Measurements from ENCODE around the gene SERPINA4.

Gene SERPINA4

DNA sequence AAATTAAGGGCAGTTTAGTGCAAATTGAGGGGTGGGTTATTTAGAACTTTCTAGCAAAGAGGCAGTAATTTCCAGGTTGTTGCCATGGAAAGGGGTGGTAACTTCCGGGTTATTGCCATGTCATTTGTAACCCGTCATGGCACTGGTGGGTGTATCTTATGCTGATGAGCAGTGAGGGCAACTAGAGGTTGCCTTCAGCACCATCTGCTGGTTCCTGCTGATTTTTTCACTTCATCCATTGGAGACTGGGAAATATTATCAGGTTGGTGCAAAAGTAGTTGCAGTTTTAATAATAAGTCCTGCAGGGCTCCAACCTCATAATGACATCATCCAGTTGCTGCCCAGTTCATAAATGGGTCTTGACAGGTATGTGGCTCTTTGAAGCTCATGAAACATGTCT is 24.4 kb upstream of the SERPINA4 start (continued):
- TF ChIP-seq, protein P1, sequence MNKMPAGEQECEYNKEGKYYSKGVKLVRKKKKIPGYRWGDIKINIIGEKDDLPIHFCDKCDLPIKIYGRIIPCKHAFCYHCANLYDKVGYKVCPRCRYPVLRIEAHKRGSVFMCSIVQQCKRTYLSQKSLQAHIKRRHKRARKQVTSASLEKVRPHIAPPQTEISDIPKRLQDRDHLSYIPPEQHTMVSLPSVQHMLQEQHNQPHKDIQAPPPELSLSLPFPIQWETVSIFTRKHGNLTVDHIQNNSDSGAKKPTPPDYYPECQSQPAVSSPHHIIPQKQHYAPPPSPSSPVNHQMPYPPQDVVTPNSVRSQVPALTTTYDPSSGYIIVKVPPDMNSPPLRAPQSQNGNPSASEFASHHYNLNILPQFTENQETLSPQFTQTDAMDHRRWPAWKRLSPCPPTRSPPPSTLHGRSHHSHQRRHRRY (tag by site-specific recombination; IDR thresholded peaks at IDR 0.05), result no peak
- TF ChIP-seq ZNF530 (tag by site-specific recombination; IDR thresholded peaks at IDR 0.05; ENCODE audit: low read depth) (no peak), HOXD13 (CRISPR knock-in tag; IDR thresholded peaks at IDR 0.05; ENCODE audit: borderline replicate concordance) (no peak), KLF10 (tag by site-specific recombination; IDR thresholded peaks at IDR 0.05) (no peak), ZNF707 (tag by site-specific recombination; IDR thresholded peaks at IDR 0.05) (no peak), GLI4 (tag by site-specific recombination; IDR thresholded peaks at IDR 0.05) (no peak)

DNA sequence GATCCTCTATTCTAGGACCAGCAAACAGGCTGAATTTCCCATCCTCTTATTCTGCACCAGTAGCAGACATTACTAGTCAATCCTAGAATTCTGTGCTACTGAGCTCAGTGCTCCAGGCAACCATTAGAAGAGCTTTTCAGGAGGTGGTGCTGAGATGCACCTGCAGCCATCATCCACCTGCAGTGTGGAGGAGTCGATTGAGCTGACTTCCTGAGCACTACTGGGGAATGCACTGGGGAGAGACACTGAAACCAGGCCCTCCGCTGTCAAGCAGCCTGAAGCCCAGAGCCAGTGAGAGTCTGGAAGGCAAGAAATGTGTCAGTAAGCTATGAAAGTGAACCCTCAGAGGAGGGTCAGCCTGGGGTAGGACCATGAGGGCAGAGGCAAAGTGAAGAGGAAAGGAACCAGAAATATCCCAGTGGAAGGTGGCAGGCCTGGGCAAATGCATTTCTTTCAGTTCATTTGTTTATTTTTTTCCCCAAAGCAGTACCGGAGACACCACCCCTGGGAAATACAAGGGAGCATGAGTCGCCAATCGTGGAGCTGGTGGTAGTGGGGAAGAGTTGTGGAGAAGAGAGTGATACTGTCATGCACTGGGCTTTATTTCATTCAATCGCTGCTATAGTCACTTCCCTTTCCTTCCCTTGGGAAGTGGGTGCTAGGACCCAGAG is 23.0 kb upstream of the SERPINA4 start:
- ChIA-PET CTCF (interaction anchor here (1.1 kb wide), 1 partner anchor 11 kb away, joined by 4 read pairs; no protein-coding TSS in a partner anchor), POLR2A (no interaction called here)
- H3K4me3 ChIP-seq (ENCODE audit: low read depth, low read length), result no peak overlapping the region
- peak; percentile 64; the same call in 1 of the 2 replicates for TF ChIP-seq ZBTB17 (tag by site-specific recombination; IDR thresholded peaks at IDR 0.05)
- TF ChIP-seq, protein P2, sequence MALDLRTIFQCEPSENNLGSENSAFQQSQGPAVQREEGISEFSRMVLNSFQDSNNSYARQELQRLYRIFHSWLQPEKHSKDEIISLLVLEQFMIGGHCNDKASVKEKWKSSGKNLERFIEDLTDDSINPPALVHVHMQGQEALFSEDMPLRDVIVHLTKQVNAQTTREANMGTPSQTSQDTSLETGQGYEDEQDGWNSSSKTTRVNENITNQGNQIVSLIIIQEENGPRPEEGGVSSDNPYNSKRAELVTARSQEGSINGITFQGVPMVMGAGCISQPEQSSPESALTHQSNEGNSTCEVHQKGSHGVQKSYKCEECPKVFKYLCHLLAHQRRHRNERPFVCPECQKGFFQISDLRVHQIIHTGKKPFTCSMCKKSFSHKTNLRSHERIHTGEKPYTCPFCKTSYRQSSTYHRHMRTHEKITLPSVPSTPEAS (tag by site-specific recombination; IDR thresholded peaks at IDR 0.05), result no peak
- no peaks in the 10 kb centered on the region for H3K4me1 ChIP-seq (ENCODE audit: control insufficient read depth, insufficient read depth, low read length)
- H3K36me3 ChIP-seq (ENCODE audit: control insufficient read depth in 2 of 2, insufficient read depth in 1 of 2, low read length in 2 of 2), result no peaks in the 10 kb centered on the region
- H3K27ac ChIP-seq (ENCODE audit: extremely low read depth, low read depth, low read length), result no peak overlapping the region
- no peaks in the 10 kb centered on the region for H3K9me3 ChIP-seq (ENCODE audit: control insufficient read depth, insufficient read depth, low read depth, low read length)

DNA sequence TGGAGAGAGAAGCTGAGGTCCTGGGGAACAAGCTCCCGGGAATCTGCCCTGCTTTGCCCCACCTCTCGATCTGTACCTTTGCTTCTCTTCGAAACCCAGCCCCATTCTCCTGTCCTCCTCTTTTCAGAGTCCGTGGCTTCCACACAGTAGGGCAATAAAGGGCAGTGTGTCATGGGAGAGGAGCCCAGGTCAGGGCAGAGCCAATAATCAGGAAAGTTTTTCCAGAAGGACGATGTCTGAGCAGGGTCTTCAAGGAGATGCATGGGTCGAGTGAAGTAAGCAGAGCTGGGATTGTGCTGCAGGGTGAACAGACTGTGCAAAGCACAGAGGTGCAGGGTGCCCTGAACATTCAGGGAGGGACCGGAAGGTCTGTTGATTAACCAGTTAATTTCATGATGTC is 22.1 kb upstream of the SERPINA4 start:
- Histone ChIP-seq H3K36me3 (ENCODE audit: control insufficient read depth in 2 of 2, insufficient read depth in 1 of 2, low read length in 2 of 2) (no peaks in the 10 kb centered on the region), H3K27ac (ENCODE audit: extremely low read depth, low read depth, low read length) (no peak overlapping the region), H3K4me3 (ENCODE audit: low read depth, low read length) (no peak overlapping the region), H3K9me3 (ENCODE audit: control insufficient read depth, insufficient read depth, low read depth, low read length) (no peaks in the 10 kb centered on the region), H3K4me1 (ENCODE audit: control insufficient read depth, insufficient read depth, low read length) (no peaks in the 10 kb centered on the region)
- POLR2A ChIA-PET, result no interaction called here
- TF ChIP-seq ZNF677 (tag by site-specific recombination; IDR thresholded peaks at IDR 0.05) (no peak), ZNF341 (tag by site-specific recombination; IDR thresholded peaks at IDR 0.05; ENCODE audit: low read depth) (no peak), ZNF133 (tag by site-specific recombination; IDR thresholded peaks at IDR 0.05) (no peak)
- CTCF ChIA-PET, result interaction anchor here (1.0 to 1.2 kb wide), 2 partner anchors 10 to 105 kb away, joined by 5 to 11 read pairs; no protein-coding TSS in a partner anchor

DNA sequence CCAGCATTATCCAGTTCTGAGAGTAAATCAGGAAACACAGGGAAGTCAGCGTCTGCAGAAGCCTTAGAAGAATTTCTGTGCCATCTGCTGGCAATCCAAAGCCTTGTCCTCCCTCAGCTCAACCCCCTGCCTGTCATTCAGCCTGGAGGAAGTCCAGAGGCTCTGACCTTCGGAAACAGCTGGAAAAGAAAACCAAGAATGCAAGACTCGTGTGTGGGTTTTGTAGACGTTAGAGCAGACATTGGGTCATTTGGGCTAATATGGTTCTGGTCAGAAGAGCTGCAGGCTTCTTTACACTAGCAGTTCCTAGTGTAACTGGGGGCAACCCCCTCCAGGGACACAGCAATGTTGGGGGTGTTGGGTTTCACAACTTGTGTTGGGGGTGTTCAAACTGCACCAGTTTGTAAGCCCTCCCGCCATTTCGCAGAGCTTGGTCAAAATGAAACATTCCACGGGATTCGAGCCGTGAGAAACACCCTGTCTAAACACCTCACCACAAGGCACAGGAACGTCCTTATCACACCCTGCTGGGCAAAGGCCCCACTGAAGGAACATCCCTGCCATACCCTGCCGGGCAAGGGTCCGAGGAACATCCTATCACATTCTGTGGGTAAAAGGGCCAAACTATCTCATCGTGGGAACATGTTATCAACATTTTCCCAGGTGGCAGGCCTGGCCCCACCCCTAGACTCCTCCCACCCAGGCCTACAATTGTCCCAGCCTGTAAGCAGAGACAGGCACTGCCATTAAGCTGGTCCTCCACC is 21.0 kb upstream of the SERPINA4 start:
- Histone ChIP-seq H3K27ac (ENCODE audit: extremely low read depth, low read depth, low read length) (no peak overlapping the region), H3K4me1 (ENCODE audit: control insufficient read depth, insufficient read depth, low read length) (no peaks in the 10 kb centered on the region), H3K4me3 (ENCODE audit: low read depth, low read length) (no peak overlapping the region), H3K9me3 (ENCODE audit: control insufficient read depth, insufficient read depth, low read depth, low read length) (no peaks in the 10 kb centered on the region), H3K36me3 (ENCODE audit: control insufficient read depth in 2 of 2, insufficient read depth in 1 of 2, low read length in 2 of 2) (no peaks in the 10 kb centered on the region)
- ChIA-PET POLR2A (no interaction called here), CTCF (interaction anchor here (0.6 to 1.8 kb wide), 4 partner anchors 9 to 106 kb away, joined by 3 to 11 read pairs (median 5); no protein-coding TSS in a partner anchor)
- TF ChIP-seq ZNF10 (tag by site-specific recombination; IDR thresholded peaks at IDR 0.05) (no peak), ZNF2 (tag by site-specific recombination; IDR thresholded peaks at IDR 0.05) (no peak), BCL11A (tag by site-specific recombination; IDR thresholded peaks at IDR 0.05; ENCODE audit: low read depth) (no peak), OVOL3 (tag by site-specific recombination; IDR thresholded peaks at IDR 0.05) (no peak), ZEB2 (tag by site-specific recombination; IDR thresholded peaks at IDR 0.05) (no peak), ZNF311 (tag by site-specific recombination; IDR thresholded peaks at IDR 0.05; ENCODE audit: borderline replicate concordance) (no peak), OSR2 (tag by site-specific recombination; IDR thresholded peaks at IDR 0.05) (no peak)
- TF ChIP-seq, protein P3, sequence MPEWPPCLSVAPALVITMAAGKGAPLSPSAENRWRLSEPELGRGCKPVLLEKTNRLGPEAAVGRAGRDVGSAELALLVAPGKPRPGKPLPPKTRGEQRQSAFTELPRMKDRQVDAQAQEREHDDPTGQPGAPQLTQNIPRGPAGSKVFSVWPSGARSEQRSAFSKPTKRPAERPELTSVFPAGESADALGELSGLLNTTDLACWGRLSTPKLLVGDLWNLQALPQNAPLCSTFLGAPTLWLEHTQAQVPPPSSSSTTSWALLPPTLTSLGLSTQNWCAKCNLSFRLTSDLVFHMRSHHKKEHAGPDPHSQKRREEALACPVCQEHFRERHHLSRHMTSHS (tag by site-specific recombination; IDR thresholded peaks at IDR 0.05), result no peak
- TF ChIP-seq, protein P4, sequence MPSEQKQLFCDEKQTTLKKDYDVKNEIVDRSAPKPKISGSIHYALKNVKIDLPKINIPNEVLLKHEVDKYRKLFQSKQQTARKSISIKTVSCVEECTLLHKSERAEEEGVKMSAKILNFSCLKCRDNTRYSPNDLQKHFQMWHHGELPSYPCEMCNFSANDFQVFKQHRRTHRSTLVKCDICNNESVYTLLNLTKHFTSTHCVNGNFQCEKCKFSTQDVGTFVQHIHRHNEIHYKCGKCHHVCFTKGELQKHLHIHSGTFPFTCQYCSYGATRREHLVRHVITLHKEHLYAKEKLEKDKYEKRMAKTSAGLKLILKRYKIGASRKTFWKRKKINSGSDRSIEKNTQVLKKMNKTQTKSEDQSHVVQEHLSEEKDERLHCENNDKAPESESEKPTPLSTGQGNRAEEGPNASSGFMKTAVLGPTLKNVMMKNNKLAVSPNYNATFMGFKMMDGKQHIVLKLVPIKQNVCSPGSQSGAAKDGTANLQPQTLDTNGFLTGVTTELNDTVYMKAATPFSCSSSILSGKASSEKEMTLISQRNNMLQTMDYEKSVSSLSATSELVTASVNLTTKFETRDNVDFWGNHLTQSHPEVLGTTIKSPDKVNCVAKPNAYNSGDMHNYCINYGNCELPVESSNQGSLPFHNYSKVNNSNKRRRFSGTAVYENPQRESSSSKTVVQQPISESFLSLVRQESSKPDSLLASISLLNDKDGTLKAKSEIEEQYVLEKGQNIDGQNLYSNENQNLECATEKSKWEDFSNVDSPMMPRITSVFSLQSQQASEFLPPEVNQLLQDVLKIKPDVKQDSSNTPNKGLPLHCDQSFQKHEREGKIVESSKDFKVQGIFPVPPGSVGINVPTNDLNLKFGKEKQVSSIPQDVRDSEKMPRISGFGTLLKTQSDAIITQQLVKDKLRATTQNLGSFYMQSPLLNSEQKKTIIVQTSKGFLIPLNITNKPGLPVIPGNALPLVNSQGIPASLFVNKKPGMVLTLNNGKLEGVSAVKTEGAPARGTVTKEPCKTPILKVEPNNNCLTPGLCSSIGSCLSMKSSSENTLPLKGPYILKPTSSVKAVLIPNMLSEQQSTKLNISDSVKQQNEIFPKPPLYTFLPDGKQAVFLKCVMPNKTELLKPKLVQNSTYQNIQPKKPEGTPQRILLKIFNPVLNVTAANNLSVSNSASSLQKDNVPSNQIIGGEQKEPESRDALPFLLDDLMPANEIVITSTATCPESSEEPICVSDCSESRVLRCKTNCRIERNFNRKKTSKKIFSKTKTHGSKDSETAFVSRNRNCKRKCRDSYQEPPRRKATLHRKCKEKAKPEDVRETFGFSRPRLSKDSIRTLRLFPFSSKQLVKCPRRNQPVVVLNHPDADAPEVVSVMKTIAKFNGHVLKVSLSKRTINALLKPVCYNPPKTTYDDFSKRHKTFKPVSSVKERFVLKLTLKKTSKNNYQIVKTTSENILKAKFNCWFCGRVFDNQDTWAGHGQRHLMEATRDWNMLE (tag by site-specific recombination; conservative IDR thresholded peaks at IDR 0.05; ENCODE audit: low read depth), result no peak

All from HEK293 (cell line).